AG04449 (cell line): ENCODE data around the gene TRA2A.

Experiments used
- CTCF ChIA-PET: fragments of 350-600 bp; formaldehyde crosslinking; extraction: SDS; loops from one replicate; lab custom pipeline; 2021; ENCODE audit warnings: antibody characterized with exemption; lab: Yijun Ruan, JAX
- POLR2A ChIA-PET: fragments of 400-600, 350-600 bp; formaldehyde crosslinking; extraction: SDS; loops from one replicate; lab custom pipeline; 2020; ENCODE audit warnings: antibody characterized with exemption, inconsistent platforms; lab: Yijun Ruan, JAX
- DNase-seq: peaks from one replicate; pipeline ENCODE4 v3.0.0-alpha.2; 2010; ENCODE audit warnings: low read depth, low spot score
- H3K4me3 ChIP-seq: 2 replicates; pipeline ENCODE4 v1.5.1; 2011; ENCODE audit warnings: low read depth, mild to moderate bottlenecking, control low read depth, low read length
- CTCF ChIP-seq: IDR thresholded peaks from one replicate; pipeline ENCODE4 v1.5.1; 2011; ENCODE audit warnings: mild to moderate bottlenecking, moderate library complexity, low read length, control low read depth, inconsistent platforms; ENCODE audit not compliant: insufficient read depth; ENCODE audit errors: missing control alignments

TRA2A gene

GRCh38 chr7:23544913-23545354, 13.2 kb upstream of the TRA2A start:
- ChIA-PET CTCF (interaction anchor here (0.5 to 5.2 kb wide), 15 partner anchors 7 to 361 kb away, joined by 3 to 110 read pairs (median 4); partner anchors contain the start of gene STK31), POLR2A (no interaction called here)
- DNase-seq, result no peak
- TF ChIP-seq CTCF, result peak; percentile 35
- H3K4me3 ChIP-seq, result no peak overlapping the region

- POLR2A ChIA-PET, result no interaction called here
- no peak for TF ChIP-seq CTCF
- no peak for DNase-seq
- CTCF ChIA-PET, result interaction anchor here (1.0 to 1.7 kb wide), 2 partner anchors 169 to 270 kb away, joined by 3 to 6 read pairs; no protein-coding TSS in a partner anchor
- H3K4me3 ChIP-seq, result no peak overlapping the region
Observed at GRCh38 chr7:23542752-23543151, 11.0 kb upstream of the TRA2A start.

GRCh38 chr7:23539494-23539907, 7.7 kb upstream of the TRA2A start:
- POLR2A ChIA-PET, result no interaction called here
- H3K4me3 ChIP-seq, result no peak overlapping the region
- no peak for DNase-seq
- CTCF ChIA-PET, result interaction anchor here (0.6 to 3.1 kb wide), 10 partner anchors 11 to 277 kb away, joined by 3 to 12 read pairs (median 4); no protein-coding TSS in a partner anchor
- TF ChIP-seq CTCF, result no peak

- no peak for TF ChIP-seq CTCF
- no peak overlapping the region for H3K4me3 ChIP-seq
- ChIA-PET CTCF (interaction anchor here (1.1 to 3.1 kb wide), 5 partner anchors 8 to 266 kb away, joined by 4 to 25 read pairs (median 10); no protein-coding TSS in a partner anchor), POLR2A (no interaction called here)
- no peak for DNase-seq
Observed at GRCh38 chr7:23538301-23538700, 6.5 kb upstream of the TRA2A start.

- ChIA-PET POLR2A (interaction anchor here (0.6 kb wide), 1 partner anchor 64 kb away, joined by 3 read pairs; no protein-coding TSS in a partner anchor), CTCF (interaction anchor here (1.5 to 3.5 kb wide), 2 partner anchors 14 to 255 kb away, joined by 3 to 22 read pairs; no protein-coding TSS in a partner anchor)
- no peak for TF ChIP-seq CTCF
- DNase-seq, result no peak
- H3K4me3 ChIP-seq, result no peak overlapping the region
Observed at GRCh38 chr7:23533238-23533604, 1.4 kb upstream of the TRA2A start.

- no peak overlapping the region for H3K4me3 ChIP-seq
- ChIA-PET CTCF (interaction anchor here (1.5 to 3.5 kb wide), 2 partner anchors 14 to 255 kb away, joined by 3 to 22 read pairs; no protein-coding TSS in a partner anchor), POLR2A (interaction anchor here (0.6 kb wide), 1 partner anchor 64 kb away, joined by 3 read pairs; no protein-coding TSS in a partner anchor)
- no peak for TF ChIP-seq CTCF
- no peak for DNase-seq
Observed at GRCh38 chr7:23532490-23533237, 883 bp upstream of the TRA2A start.
